OCI-LY3 (cell line): ENCODE results near the gene ASH1L.
"Not testable (repeated sequence)": the region's sequence is repeated elsewhere in the genome, so short reads cannot be mapped to it uniquely, and the experiment has no call there.

ENCODE experiments used
- H2AFZ ChIP-seq: fragments of 200-600, 300-600 bp; shearing (Covaris generic); 2 replicates; pipeline ENCODE4 v1.6.0; 2014; ENCODE audit warnings: antibody characterized with exemption, low read depth, low read length
- H3K27ac ChIP-seq: fragments of 200-600, 300-600 bp; sonication (generic); 2 replicates; pipeline ENCODE4 v1.5.1; 2014; ENCODE audit warnings: mild to moderate bottlenecking, low read length, moderate library complexity, mixed read lengths
- H3K27me3 ChIP-seq: fragments of 200-600, 300-600 bp; sonication (generic); 2 replicates; pipeline ENCODE4 v1.6.1; 2014; ENCODE audit warnings: low read depth, low read length, mixed read lengths
- H3K36me3 ChIP-seq: fragments of 200-600, 300-600 bp; sonication (generic); replicated peaks from 2 replicates; pipeline ENCODE3; 2014; ENCODE audit warnings: low read depth, low read length, mixed read lengths
- H3K4me1 ChIP-seq: fragments of 300-600, 200-600 bp; sonication (generic); 2 replicates; pipeline ENCODE4 v1.6.1; 2014; ENCODE audit warnings: low read length, mixed read lengths
- H3K4me2 ChIP-seq: fragments of 200-600, 300-600 bp; sonication (generic); 2 replicates; pipeline ENCODE4 v1.6.1; 2014; ENCODE audit warnings: low read length, mixed read lengths
- H3K4me3 ChIP-seq: fragments of 300-600, 200-600 bp; sonication (generic); 2 replicates; pipeline ENCODE4 v1.5.1; 2014; ENCODE audit warnings: antibody characterized with exemption, mild to moderate bottlenecking, low read length, moderate library complexity
- H3K79me2 ChIP-seq: fragments of 300-600, 200-600 bp; shearing (Covaris generic); 2 replicates; pipeline ENCODE4 v1.6.1; 2014; ENCODE audit warnings: mild to moderate bottlenecking, low read length, mixed read lengths
- H3K9ac ChIP-seq: fragments of 300-600, 200-600 bp; shearing (Covaris generic); 2 replicates; pipeline ENCODE4 v1.6.0; 2014; ENCODE audit warnings: mild to moderate bottlenecking, low read length, moderate library complexity
- H3K9me3 ChIP-seq: fragments of 200-600, 300-600 bp; shearing (Covaris generic); 2 replicates; pipeline ENCODE4 v1.6.1; 2014; ENCODE audit warnings: low read length, mixed read lengths; ENCODE audit not compliant: insufficient read depth
- H4K20me1 ChIP-seq: fragments of 200-600, 300-600 bp; sonication (generic); 2 replicates; pipeline ENCODE4 v1.6.1; 2016; ENCODE audit warnings: low read length, mixed read lengths; ENCODE audit not compliant: insufficient read depth
- EZH2phosphoT487 ChIP-seq: fragments of 200-600 bp; shearing (Covaris generic); IDR thresholded peaks from 2 replicates; pipeline ENCODE4 v1.6.1; 2018; ENCODE audit warnings: antibody characterized with exemption, mixed run types, low read depth
- TF ChIP-seq, protein P1 (sequence below): fragments of 200-600, 300-600 bp; sonication (generic); IDR thresholded peaks from 2 replicates; pipeline ENCODE4 v1.5.1; 2014; ENCODE audit warnings: antibody characterized with exemption, low read length, low read depth

The ASH1L gene

DNA sequence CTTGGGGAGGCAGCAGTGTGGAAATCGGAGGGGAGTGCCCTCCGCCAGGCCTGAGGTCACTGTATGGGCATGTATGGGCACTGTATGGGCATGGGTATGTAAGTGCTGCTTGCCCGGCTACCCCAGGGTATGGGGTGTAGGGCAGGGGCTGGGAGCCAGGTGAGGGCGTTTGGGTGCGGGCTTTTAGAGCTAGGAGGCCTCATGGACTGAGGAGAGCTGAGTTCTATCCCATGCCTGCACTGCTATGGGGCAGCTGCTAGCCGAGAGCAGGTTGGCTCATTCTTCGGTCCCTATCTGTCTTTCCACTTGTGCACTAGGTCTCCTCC lies 266.7 kb downstream of the ASH1L start:
- Histone ChIP-seq H3K9me3 (no peaks in the 10 kb centered on the region), H3K4me1 (peaks cover 8% of the 10 kb centered on the region), H3K9ac (no peak overlapping the region), H3K27ac (no peak overlapping the region), H3K36me3 (no peaks in the 10 kb centered on the region), H3K4me2 (no peak overlapping the region), H4K20me1 (no peaks in the 10 kb centered on the region), H2AFZ (no peak overlapping the region), H3K79me2 (no peaks in the 10 kb centered on the region), H3K4me3 (no peak overlapping the region), H3K27me3 (no peaks in the 10 kb centered on the region)
- TF ChIP-seq, protein P1, sequence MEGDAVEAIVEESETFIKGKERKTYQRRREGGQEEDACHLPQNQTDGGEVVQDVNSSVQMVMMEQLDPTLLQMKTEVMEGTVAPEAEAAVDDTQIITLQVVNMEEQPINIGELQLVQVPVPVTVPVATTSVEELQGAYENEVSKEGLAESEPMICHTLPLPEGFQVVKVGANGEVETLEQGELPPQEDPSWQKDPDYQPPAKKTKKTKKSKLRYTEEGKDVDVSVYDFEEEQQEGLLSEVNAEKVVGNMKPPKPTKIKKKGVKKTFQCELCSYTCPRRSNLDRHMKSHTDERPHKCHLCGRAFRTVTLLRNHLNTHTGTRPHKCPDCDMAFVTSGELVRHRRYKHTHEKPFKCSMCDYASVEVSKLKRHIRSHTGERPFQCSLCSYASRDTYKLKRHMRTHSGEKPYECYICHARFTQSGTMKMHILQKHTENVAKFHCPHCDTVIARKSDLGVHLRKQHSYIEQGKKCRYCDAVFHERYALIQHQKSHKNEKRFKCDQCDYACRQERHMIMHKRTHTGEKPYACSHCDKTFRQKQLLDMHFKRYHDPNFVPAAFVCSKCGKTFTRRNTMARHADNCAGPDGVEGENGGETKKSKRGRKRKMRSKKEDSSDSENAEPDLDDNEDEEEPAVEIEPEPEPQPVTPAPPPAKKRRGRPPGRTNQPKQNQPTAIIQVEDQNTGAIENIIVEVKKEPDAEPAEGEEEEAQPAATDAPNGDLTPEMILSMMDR = no peak
- TF ChIP-seq EZH2phosphoT487 = no peak

DNA sequence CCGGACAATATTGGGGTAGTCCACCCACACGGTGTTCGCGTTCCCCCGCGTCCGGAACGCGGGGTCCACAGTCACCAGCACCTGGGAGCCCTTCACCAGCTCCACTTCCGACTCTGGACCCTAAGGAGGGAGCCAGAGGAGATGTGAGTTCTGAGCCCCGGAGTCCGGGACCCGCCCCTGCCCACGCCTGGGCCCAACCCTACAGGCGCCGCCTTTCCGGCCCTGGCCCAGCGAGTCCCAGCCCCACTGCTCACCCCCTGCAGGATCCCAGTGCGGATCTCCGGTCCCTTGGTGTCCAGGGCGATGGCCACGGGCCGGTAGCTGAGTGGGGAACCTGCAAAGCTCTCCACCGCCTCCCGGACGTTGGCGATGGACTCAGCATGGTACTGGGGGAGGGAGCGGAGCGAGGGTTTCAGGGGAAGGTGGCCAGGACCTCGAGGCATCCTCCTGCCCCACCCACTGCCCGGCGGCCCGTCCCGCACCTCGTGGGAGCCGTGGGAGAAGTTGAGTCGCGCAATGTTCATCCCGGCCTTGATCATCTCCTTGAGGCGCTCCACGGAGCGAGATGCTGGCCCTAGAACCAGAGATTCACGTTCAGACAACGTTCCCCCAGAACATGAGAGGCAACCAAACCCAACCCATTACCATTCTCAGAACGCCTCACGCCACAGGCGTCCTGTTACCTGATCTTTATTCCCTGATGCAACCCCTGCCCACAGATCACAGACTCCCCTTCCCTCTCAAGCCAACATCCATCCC lies 267.2 kb downstream of the ASH1L start:
- no peak overlapping the region for H3K9ac ChIP-seq
- no peaks in the 10 kb centered on the region for H3K36me3 ChIP-seq
- H4K20me1 ChIP-seq = no peaks in the 10 kb centered on the region
- H2AFZ ChIP-seq = no peak overlapping the region
- no peak for TF ChIP-seq EZH2phosphoT487
- TF ChIP-seq, protein P1 = no peak
- no peak overlapping the region for H3K4me3 ChIP-seq
- H3K27ac ChIP-seq = no peak overlapping the region
- peaks cover 8% of the 10 kb centered on the region for H3K4me1 ChIP-seq
- no peaks in the 10 kb centered on the region for H3K79me2 ChIP-seq
- no peaks in the 10 kb centered on the region for H3K9me3 ChIP-seq
- no peak overlapping the region for H3K4me2 ChIP-seq
- H3K27me3 ChIP-seq = no peaks in the 10 kb centered on the region

DNA sequence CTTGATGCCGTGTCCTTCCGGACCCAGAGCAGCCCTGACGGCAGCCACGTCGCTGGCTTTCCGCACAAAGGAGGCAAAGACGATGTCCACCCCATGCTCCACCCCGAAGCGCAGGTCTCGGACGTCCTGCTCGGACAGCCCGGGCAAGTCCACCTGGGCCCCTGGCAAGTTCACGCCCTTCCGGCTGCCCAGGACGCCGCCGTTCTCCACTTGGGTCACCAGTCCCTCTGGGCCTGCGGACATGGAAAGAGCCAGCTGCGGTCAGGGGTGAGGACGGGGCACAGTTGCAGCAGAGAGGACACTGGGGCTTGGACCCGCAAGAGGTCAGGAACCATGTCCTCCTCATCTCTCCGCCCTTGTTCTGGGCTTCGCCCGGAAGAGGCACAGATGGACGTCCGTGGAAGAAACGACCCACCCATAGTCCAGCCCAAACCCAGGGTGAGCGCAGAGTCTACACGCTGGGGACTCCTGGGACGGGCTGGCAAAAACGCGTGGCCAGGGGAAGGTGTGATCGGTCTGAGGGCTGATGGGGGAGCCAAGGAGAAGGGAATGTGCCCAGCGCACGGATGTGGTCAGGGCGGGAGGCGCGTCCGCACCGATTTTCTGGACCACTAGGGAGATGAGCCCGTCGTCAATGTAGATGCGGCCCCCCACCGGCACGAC lies 268.0 kb downstream of the ASH1L start:
- Histone ChIP-seq H3K36me3 (no peaks in the 10 kb centered on the region), H3K9me3 (no peaks in the 10 kb centered on the region), H3K27ac (no peak overlapping the region), H3K4me3 (no peak overlapping the region), H3K4me2 (no peak overlapping the region), H2AFZ (no peak overlapping the region), H3K79me2 (no peaks in the 10 kb centered on the region), H3K4me1 (peaks cover 8% of the 10 kb centered on the region), H3K9ac (no peak overlapping the region), H4K20me1 (no peaks in the 10 kb centered on the region), H3K27me3 (no peaks in the 10 kb centered on the region)
- TF ChIP-seq EZH2phosphoT487 = no peak
- TF ChIP-seq, protein P1 = no peak

DNA sequence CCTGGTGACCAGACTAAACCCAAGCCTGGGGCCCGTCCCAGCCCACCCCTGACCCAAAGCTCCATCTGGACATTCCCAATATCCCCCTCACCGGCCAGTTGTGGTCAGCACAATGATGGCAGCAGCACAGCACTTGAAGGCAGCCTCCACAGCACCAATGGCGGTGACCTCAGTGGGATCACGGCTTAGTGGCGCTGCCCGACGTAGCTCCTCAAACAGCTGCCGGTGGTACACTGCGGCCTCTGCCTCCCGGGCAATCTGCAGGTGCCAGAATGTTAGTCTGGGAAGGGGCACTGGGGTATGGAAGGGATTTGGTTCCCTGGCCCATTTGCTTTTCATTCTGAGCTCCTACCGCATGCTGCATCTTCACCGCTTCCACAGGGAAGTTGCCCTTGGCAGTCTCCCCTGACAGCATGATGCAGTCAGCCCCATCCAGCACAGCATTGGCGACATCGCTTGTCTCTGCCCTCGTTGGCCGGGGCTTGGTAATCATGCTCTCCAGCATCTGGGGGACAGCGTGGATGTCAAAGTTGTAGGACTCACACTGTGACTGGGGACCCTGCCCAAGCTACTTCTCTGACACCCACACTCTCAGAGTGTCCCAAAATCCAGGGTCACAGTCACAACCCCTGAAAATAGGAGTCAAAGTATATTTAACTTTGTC lies 269.4 kb downstream of the ASH1L start:
- no peaks in the 10 kb centered on the region for H3K27me3 ChIP-seq
- no peaks in the 10 kb centered on the region for H3K36me3 ChIP-seq
- H3K79me2 ChIP-seq = no peaks in the 10 kb centered on the region
- H3K9ac ChIP-seq = no peak overlapping the region
- TF ChIP-seq, protein P1 = no peak
- no peak for TF ChIP-seq EZH2phosphoT487
- H4K20me1 ChIP-seq = no peaks in the 10 kb centered on the region
- H3K9me3 ChIP-seq = no peaks in the 10 kb centered on the region
- no peak overlapping the region for H2AFZ ChIP-seq
- H3K4me1 ChIP-seq = peaks cover 8% of the 10 kb centered on the region
- no peak overlapping the region for H3K27ac ChIP-seq
- H3K4me3 ChIP-seq = no peak overlapping the region
- H3K4me2 ChIP-seq = no peak overlapping the region

DNA sequence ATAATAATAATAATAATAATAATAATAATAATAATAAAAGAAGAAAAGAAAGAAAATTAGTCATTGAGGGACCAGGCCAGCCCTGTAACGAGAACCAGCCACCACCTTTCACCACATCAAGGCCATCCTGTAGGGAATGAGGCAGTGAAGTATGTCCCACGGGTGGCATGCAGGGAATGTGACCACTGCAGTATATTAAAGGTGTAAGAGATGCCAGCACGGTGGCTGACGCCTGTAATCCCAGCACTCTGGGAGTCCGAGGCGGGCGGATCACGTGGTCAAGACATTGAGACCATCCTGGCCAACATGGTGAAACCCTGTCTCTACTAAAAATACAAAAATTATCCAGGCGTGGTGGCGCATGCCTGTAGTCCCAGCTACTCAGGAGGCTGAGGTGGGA lies 271.6 kb downstream of the ASH1L start:
- not testable (repeated sequence) for H3K36me3 ChIP-seq, H2AFZ ChIP-seq, H3K79me2 ChIP-seq, H3K27ac ChIP-seq, H3K4me3 ChIP-seq, H3K4me2 ChIP-seq, H3K4me1 ChIP-seq, H3K9me3 ChIP-seq, H4K20me1 ChIP-seq, H3K27me3 ChIP-seq, H3K9ac ChIP-seq
